ENCODE data around the gene RTP3. TPM values are rescaled to one million over a fixed set of nuclear protein-coding genes. Genes with fewer than 3 reads are reported as not detected.

Gene RTP3
- total and polyA plus RNA-seq, 2 experiments from 2014 or later, result 0.16 TPM; not detected in 1

- Histone ChIP-seq H4K20me1 (replicated peaks; ENCODE audit: insufficient read depth) (no peaks in the 10 kb centered on the region), H3K9me2 (ENCODE audit: insufficient read depth) (peaks cover 4% of the 10 kb centered on the region; the same call in 1 of the 2 replicates), H3F3A (replicated peaks; ENCODE audit: low read depth) (peaks cover 6% of the 10 kb centered on the region; the same call in 1 of the 2 replicates), H3K4me3 (0 out of 2 replicates have a peak overlapping the region, but pooled peaks have one; percentile 4), H3K27me3 (ENCODE audit: insufficient read depth) (no peaks in the 10 kb centered on the region), H3K79me2 (replicated peaks; ENCODE audit: insufficient read depth) (peaks cover 5% of the 10 kb centered on the region; the same call in 1 of the 2 replicates), H3K27ac (ENCODE audit: low read depth) (peak overlapping the region; percentile 97), H2AFZ (no peak overlapping the region), H3K4me2 (peak overlapping the region; percentile 15), H3K4me1 (ENCODE audit: insufficient read depth) (peaks cover 32% of the 10 kb centered on the region), H3K36me3 (ENCODE audit: insufficient read depth) (peaks cover 10% of the 10 kb centered on the region)
- TF ChIP-seq ZNF462 (CRISPR knock-in tag; IDR thresholded peaks at IDR 0.05), result no peak
- no peak for TF ChIP-seq ZNF331 (CRISPR knock-in tag; IDR thresholded peaks at IDR 0.05; ENCODE audit: low read depth)
- TF ChIP-seq ETS1 (IDR thresholded peaks at IDR 0.05), result no peak
- no peak for TF ChIP-seq STAT1 (IDR thresholded peaks at IDR 0.05; ENCODE audit: unreplicated experiment)
- no peak for TF ChIP-seq EZH2 (IDR thresholded peaks at IDR 0.05; ENCODE audit: low read depth, unreplicated experiment)
- no peak for TF ChIP-seq NANOG (IDR thresholded peaks at IDR 0.05; ENCODE audit: borderline replicate concordance)
- no peak for TF ChIP-seq POLR2AphosphoS5 (IDR thresholded peaks at IDR 0.05; ENCODE audit: low read depth)
- no peak for TF ChIP-seq ZNF114 (CRISPR knock-in tag; IDR thresholded peaks at IDR 0.05)
- TF ChIP-seq REST (IDR thresholded peaks at IDR 0.05; ENCODE audit: unreplicated experiment), result no peak
- no peak for TF ChIP-seq CTCF (conservative IDR thresholded peaks at IDR 0.05; ENCODE audit: low read depth in 2 of 2)
- no peak for TF ChIP-seq CREB1 (CRISPR knock-in tag; IDR thresholded peaks at IDR 0.05; ENCODE audit: low read depth)
- no peak for TF ChIP-seq EZH2phosphoT487 (IDR thresholded peaks at IDR 0.05; ENCODE audit: unreplicated experiment)
- TF ChIP-seq JUNB (IDR thresholded peaks at IDR 0.05; ENCODE audit: unreplicated experiment), result no peak
- Mint-ChIP-seq H3K9me3 (peaks cover 33% of the 10 kb centered on the region), H3K4me1 (peaks cover 47% of the 10 kb centered on the region), H3K4me3 (peak overlapping the region; percentile 12; the same call in 1 of the 3 replicates), H3K36me3 (ENCODE audit: low read depth) (peaks cover 43% of the 10 kb centered on the region), H3K27me3 (ENCODE audit: insufficient read depth, low read depth, poor library complexity) (peaks cover 28% of the 10 kb centered on the region), H3K27ac (peak overlapping the region; percentile 31; the same call in 1 of the 2 replicates)
- DNase-seq (ENCODE audit: low spot score) (no peak), ATAC-seq (no peak)
Measured at GRCh38 chr3:46546896-46547440, 49.2 kb downstream of the RTP3 start.

All from GM23338 (cell line).